Measurements from ENCODE around the gene BAAT.

GRCh38 chr9:101333490-101333889 is 51.3 kb downstream of the BAAT start:
- TF ChIP-seq CTCF (IDR thresholded peaks at IDR 0.05) (no peak), POLR2A (IDR thresholded peaks at IDR 0.05) (no peak)
